NCI-H1436 treated with DMSO at 0.1 percent for 48 hours (cell line): ENCODE results near the gene ACACA.
"Not testable (repeated sequence)": the region's sequence is repeated elsewhere in the genome, so short reads cannot be mapped to it uniquely, and the experiment has no call there.

Experiments used
- DNase-seq: peaks from one replicate; lab custom pipeline; 2025; lab: John Stamatoyannopoulos, UW

Gene ACACA

DNA sequence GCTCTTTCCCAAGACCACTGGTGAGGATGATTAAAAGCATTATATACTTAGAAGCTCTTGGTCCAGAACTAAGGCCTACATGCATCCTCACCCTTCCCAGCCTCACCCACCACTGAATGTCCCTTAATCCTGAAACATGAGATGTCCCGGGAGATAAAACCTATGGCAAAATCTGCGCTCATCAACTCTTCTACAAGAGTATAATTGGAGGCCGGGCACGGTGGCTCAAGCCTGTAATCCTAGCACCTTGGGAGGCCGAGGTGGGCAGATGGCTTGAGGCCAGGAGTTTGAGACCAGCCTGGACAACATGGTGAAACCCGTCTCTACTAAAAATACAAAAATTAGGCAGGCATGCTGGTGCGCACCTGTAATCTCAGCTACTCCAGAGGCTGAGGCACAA is 13.3 kb downstream of the ACACA start:
- DNase-seq = no peak

DNA sequence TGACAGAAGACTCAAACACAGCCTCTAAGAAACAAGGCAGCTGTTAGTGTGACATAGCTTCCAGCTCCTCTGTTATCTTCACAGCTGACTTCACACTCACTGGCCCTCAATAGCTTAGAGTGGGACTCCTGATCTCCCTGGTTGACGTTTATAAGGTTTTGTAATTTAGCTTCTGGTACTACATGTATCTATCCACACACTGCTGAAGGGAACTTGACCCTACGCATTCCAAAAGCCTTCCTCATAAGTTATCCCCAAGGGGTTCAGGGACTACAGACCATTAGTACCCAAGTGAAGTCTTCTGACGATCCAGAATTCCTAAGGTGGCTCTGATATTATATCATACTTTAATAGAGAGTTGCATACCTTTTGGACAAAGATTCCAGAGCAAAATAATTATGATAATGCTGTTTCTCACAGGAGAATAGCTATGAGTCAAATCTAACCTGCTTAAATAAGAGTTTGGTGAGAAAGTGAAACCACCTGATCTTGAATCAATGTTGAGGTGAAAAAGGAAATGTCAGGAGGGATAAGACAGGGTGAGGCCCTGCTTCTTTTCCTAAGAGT is 14.5 kb downstream of the ACACA start:
- DNase-seq = no peak

DNA sequence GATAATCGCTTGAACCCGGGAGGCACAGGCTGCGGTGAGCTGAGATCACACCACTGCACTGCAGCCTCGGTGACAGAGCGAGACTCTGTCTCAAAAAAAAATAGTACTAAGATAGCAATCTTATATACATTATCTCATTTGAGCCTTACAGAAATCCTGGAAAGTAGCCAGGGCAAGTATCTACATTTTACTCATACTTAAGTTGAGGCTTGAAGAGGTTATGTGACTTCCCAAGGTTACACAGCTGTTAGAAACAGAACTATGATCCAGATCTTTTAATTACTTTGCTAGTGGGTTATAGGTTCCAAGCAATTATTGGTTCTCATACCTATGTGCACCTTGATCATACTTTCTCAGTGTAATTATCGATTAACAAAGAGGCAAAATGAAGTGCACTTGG is 15.5 kb downstream of the ACACA start:
- DNase-seq = no peak

DNA sequence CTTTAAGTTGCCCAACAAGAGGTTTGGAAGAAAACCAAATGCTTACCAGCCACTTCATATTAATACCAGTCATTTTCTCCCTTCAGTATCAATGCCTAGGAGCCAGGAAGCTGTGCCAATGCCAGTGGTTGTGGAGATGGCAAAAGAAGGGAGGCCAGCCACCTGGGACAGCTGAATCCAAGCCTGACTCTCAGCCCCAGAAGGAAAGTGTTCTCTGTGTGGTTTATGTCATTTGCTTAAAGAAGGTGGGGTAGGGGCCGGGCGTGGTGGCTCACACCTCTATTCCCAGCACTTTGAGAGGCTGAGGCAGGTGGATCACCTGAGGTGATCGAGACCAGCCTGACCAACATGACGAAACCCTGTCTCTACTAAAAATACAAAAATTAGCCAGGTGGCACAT is 17.5 kb downstream of the ACACA start:
- DNase-seq = no peak

DNA sequence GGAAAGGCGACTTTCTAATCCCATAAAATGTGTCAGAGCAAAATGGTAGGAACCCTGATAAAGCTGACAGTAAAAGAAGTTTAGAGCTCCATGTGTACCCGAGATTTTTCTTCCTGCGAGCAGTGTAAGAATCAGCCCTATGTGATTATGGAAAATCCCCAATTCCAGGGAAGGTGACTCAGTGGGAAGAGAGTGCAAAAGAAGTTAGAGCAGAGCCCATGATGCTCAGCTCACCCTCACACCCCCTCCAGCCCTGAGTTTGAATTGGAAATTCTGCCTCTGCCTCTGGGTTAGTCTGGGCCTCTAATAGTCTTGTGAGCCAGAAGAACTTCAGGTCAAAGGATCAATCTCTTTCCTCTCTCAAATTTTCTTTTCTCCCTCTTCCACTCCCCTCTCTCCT is 18.4 kb downstream of the ACACA start:
- DNase-seq = no peak

DNA sequence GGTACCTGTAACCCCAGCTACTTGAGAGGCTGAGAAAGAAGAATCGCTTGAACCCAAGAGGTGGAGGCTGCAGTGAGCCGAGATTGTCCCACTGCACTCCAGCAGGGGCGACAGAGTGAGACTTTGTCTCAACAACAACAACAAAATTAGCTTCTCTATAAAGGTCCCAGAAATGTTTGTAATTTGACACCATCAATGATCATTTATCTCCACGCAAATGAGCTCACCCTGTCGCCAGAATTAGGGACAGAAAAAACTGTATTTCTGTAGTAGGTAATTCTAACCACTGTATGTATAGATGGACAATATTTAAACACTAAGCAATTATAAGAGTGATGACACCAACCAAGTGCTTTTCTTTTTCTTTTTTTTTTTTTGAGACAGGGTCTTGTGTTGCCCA is 20.2 kb downstream of the ACACA start:
- no peak for DNase-seq

DNA sequence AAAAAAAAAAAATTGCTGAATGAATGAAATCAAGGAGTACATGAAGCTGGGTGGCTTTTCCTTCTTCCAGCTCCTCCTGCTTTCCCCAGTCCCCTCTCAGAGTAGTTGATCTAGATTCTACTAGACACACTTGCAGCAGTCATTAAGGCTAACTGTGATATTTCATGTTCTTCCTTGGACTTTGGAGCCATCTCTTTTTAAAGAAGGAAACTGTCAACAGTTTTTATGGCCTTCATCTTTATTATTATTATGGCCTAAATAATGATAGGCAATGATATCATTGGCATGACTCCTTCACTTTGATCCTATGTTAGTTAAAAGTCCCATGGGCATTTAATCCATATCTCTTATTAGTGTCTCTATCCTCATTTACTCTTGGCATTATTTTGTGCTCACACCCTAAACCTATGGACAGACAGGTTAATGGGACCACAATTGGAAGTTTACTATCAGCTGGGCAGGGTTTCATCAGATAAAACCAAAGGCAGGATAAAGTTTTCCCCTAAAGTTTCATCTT is 21.1 kb downstream of the ACACA start:
- DNase-seq = no peak

DNA sequence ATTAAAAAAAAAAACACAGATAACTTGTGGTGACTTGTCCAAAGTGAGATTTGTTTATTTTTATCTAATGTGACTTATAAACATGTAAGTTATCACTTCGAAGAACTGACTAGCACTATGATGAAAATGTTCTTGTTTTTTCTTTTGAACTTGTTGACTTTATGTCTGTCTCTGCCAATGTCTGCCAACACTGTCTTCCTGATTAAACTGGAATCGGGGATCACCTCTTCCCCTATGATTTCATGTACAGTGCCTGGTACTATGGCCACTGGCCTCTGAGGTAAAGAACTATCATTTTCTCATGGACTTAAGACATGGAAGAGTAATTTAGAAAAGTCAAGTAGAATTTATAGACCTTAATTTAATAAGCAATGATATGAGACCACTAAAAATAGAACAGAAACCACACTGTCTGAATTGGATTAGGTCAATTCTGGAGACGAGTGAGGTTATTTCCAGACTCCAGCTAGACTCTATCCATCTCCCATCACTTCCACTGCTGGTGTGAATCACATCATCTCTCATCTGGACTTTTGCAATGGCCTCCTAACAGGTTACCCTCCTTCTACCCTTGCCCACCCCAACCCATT is 22.0 kb downstream of the ACACA start:
- DNase-seq = no peak

DNA sequence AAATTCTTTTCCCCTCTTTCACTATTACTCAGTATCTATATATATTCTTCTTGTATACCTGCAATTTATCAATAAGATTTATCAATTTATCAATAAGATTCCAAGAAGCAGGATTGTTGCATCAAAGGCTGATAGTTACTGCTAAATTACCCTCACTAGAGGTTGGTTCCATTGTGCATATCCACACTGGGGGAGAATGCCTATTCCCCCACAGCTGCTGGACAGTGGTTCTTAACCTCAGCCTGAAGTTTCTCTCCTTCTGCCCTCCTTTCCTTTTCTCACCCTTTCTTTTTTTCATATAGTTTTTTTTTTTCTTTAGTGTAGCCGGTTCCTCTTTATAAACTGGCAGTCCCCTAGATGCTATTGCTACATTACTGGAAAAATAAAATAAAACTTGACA is 24.6 kb downstream of the ACACA start:
- no peak for DNase-seq

DNA sequence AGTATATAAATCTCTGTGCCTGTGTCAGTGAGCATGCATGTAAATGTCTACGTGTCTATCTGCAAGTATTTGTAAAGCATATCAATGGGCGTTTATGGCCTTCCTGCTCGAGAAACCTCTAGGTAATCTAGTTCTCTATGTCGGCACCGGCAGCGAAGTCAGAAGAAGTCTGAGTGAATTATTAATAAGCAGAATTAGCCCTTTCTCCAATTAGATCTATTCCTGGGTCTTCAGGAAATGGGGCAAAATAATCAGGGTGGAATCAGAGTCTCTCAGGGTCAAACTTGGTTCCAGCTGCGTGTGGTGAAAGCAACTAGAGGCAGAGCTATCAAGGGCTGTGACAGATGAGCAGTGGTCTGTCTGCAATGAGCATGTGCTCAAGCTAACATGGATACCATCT is 30.9 kb downstream of the ACACA start, which contains the start of gene C17orf78:
C17orf78 (plus strand) TSS at position 280 of the 400 bp plus-strand sequence; CDS start at position 388, 108 bp downstream.
- DNase-seq = no peak

DNA sequence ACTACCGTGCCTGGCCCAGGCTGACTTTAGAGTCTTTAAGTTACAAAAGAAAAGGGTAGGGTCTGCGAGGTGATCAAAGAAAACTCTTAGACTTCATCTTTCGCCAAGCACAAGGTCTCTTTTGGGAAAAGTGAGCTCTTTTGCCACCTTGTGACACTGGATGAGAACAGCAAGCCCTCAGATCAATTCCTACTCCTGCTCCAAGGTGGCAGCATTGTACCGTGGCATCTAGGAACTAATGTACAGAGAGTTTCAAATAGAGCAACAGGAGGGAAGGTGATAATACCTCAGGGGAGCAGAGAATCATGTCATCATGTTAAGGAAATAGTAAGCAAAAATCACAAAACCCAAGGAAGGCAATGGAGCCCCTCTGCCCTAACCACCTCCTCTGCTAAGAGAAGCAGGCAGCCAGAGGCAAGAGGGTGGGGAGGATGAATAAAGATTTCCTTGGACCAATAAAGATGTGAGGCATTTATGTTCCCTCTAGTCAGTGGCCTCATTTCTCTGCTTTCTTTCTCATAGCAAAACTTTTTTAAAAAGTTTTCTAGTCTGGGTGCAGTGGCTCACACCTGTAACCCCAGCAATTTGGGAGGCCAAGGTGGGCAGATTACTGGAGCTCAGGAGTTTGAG is 33.0 kb downstream of the ACACA start:
- DNase-seq = peak; percentile 68

DNA sequence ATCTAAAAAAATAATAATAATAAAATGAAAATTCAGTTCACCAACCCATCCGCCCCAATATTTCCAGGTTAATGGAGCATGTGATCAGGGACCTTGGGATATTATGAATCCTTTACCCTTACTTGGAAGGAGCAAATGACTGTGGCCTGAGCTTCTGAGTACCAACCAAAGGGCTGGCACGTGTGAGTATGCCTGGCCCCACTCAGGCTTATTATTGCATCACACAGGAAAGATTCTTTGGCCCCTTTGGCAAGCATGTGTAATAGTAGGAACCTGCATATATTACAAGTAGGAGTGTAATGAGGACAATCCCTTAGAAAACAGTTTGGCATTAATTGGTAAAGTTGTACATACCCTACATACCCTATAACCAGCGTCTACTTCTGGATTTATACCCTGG is 38.1 kb downstream of the ACACA start:
- DNase-seq = no peak

DNA sequence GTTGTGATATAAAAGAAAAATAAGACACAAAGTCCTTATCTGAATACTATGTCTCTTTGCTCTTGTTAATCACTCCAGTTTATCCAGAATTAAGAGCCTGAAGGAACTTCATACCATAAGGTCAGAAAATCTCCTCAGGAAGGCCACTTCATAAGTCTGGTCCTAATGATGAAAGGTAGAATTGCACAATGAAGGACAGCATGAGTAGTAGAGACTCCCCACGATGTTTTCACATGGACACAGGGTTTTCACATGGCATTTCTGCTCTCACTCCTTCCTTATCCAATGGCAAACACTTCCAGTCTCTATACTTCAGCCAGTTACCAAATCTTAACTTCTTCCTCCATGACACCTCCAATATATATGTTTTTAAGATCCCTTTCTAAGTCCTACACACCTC is 41.0 kb downstream of the ACACA start:
- DNase-seq = no peak

DNA sequence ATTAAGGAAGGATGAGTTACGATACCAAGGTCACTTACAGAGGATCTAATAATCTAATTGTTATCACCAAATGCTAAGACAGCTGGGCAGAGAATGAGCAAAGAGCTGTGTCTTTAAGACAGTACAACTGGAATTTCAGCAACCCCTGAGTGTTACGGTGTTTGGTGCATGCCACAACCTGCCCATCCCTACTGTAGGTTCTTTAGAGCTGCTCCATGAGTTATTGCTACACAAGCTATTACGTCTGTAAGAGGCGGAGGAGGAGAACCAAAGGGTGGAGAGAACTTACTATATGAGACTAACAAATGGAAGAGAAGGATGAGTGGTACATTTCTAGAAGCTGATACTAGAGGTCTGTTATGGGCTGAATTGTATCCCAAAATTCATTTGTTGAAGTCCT is 45.1 kb downstream of the ACACA start:
- DNase-seq = no peak

DNA sequence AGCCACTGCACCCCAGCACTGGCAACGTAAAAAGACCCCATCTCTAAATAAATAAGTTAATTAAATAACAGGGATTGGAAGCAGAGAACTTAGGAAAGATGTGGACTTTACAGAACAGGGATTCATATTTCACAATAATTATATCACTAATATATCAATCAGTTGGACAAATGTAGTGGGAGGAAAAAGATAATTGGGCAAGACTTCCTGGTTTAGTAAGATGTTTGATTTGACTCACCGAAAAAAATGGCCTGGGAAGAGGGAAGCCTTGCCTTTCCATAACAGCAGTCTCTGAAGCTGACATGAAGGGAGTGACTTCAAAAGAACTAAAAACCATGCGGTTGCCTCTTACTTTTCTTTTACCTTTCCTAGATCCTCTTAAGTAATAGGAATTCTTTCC is 46.0 kb downstream of the ACACA start:
- DNase-seq = no peak

DNA sequence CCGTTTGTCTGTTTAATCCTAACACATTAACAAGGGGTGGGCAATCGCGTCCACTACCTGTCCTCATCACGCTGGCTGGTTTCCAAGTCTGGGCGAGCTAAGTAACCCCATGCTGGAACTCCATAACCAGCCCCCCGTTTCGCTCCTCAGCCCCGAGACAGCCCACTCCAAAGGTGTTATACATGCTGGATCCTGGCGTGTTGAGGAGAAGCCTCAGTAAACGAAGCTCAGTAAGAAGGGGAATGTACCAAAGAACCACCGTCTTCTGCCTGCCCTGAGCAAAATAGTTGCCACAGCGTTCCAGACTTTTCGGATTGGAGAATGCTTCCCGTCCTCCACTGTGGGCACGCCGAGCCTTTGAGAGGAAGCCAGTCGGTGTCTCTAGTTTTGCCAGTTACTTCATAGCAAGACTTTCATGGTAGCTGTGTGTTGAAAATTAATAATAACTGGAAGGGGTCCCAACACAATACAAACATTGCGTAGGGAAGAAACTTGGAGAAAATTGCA is 46.9 kb downstream of the ACACA start:
- DNase-seq = no peak

DNA sequence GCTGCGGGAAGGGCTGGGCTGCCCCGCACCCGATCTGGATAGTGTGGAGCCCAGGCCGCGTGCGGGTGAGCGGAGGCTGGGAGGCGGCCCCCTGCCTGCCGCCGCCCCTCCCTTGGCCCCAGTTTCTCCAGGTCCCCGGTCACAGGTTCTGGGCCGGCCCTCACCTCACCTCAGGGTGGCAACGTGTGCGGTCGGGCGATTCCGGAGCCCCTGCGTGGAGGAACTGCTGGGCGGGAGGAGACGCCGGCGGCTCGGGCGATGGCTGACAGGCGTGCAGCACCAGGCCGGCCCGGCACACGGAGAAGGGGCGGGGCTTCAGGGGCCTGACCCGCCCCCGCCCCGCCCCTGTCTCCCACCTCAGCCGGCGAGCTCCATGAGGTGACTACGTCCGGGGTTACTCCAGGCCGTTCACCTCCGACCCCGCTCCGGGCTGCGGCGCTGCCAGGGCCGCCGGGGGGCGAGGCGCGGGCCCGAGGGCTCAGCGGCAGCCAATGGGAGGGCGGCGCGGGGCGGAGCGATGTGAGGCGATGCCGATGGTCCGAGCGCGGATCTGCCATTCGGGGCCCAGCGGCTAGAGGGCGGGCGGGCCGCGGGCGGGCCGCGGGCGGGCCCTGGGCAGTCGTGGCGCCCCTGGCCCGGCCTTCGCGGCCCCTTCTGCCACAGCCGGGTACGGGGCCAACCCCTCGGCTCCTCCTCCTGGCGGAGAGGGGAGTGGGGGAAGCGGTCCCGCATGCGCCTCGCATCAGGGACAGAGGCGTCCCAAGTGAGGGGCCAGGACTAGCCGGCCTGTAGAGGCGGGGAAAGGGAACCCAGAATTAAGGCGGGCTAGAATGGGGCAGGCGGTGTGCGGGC is 47.6 kb downstream of the ACACA start:
- DNase-seq = peak; percentile 61

DNA sequence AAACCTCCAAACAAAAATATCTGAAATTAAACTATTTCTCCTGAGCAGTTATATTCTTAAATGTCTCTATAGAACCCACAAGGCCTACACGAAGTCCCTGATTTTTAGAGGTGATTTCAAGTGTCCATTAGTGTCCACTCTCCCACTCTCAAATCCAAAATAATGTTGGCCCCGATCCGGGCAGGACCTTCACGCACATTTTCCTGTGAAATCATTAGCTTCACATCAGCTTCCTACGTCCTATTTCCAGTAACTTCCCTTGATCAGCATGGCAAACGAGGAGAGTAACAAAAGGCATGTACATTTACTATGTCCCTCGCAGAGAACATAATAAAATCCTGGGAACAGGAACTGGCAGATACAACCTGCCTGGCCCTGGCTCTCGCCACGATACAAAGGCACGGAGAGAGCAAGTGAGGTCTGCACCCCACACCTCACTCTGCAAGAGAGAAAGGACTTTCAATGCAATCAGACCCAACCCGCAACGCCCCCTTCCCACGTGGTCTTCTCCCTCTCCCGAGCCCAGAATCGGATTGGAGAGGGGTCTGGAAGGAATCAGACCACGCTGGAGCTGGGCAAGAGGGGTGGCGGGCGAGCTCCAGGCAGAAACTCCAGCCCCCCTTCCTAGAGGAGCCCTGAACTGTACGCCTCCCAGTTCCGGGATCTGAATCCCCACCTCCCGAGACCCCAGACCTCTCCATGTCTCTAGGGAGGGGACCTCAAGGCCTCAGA is 48.4 kb downstream of the ACACA start:
- no peak for DNase-seq

DNA sequence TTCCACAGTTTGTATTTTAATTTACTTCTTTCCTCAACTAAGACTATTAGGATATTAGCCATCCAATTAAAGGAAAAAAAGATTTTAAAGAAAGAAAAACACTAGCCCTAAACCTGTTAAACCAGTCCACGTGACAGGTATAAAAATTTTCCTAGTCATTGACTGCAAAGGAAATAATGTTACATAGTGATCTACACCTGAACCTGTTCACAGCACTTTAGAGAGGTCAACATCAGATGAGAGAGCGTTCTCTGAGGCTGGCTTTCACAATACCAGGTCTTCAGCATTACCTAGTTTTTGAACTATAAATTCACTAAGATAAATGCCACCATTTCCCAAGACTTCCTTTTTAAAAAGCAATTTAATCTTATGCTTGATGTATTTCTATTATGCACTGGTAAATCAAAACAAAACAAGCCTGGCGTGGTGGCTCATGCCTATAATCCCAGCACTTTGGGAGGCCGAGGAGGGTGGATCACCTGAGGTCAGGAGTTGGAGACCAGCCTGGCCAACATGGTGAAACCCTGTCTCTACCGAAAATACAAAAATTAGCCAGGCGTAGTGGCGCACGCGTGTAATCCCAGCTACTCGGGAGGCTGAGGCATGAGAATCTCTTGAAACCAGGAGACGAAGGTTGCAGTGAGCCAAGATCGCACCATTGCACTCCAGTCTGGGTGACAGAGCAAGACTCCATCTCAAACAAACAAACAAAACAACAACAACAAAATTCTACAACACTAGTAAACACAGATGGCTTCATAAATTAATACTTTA is 49.7 kb downstream of the ACACA start:
- DNase-seq = not testable (repeated sequence)

DNA sequence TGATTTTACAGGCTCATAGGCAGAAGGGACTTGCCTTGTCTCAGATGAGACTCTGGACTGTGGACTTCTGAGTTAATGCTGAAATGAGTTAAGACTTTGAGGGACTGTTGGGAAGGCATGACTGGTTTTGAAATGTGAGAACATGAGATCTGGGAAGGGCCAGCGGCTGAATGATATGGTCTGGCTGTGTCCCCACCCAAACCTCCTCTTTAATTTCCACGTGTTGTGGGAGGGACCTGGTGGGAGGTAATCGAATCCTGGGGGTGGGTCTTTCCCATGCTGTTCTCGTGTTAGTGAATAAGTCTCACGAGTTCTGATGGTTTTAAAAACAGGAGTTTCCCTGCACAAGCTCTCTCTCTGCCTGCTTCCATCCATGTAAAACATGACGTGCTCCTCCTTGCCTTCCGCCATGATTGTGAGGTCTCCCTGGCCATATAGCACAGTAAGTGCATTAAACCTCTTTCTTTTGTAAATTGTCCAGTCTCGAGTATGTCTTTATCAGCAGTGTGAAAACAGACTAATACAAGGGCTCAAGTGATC is 59.7 kb downstream of the ACACA start:
- DNase-seq = not testable (repeated sequence)

DNA sequence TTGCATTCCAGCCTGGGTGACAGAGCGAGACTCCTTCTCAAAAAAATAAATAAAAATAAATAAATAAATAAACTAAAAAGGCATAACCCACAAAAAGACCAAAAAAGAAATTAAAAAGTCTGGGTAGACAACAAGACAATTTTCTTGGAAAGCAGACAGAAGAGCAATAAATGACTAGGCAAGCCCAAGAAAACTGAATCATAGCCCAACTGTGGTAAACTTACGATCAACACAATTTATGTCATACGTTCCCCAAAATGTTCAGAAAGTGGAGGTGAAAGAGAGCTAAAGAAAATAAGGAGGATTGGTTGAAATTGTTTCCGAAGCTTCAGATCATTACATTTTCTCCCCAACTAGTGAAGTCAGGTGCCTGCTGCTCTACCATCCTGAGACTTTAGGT is 62.1 kb downstream of the ACACA start:
- DNase-seq = no peak
